GM18508 (cell line): ENCODE results near the gene RAB40B.

Experiments
- ATAC-seq: cut with Tn5 transposase; IDR thresholded peaks from one replicate; pipeline ENCODE4 v1.9.1; 2021; ENCODE audit warnings: moderate number of reproducible peaks; ENCODE audit not compliant: insufficient read depth, unreplicated experiment

Gene RAB40B

GRCh38 chr17:82674656-82675475, 23.6 kb downstream of the RAB40B start:
- no peak for ATAC-seq

- ATAC-seq = no peak
These were observed 27.6 kb downstream of the RAB40B start for GRCh38 chr17:82670661-82671450.

- no peak for ATAC-seq
These were observed 29.8 kb downstream of the RAB40B start for GRCh38 chr17:82668631-82669099.

- ATAC-seq = no peak
These were observed 30.4 kb downstream of the RAB40B start for GRCh38 chr17:82668024-82668630.

- no peak for ATAC-seq
These were observed 30.9 kb downstream of the RAB40B start for GRCh38 chr17:82667668-82668000.

- no peak for ATAC-seq
These were observed 31.4 kb downstream of the RAB40B start for GRCh38 chr17:82666931-82667667.

- no peak for ATAC-seq
These were observed 32.6 kb downstream of the RAB40B start for GRCh38 chr17:82665891-82666290.

GRCh38 chr17:82665217-82665616, 33.3 kb downstream of the RAB40B start:
- no peak for ATAC-seq

- ATAC-seq = no peak
These were observed 33.8 kb downstream of the RAB40B start for GRCh38 chr17:82664701-82665182.

- ATAC-seq = no peak
These were observed 34.3 kb downstream of the RAB40B start for GRCh38 chr17:82664276-82664575.

- no peak for ATAC-seq
These were observed 34.9 kb downstream of the RAB40B start for GRCh38 chr17:82663381-82664275.

GRCh38 chr17:82662711-82663261, 35.7 kb downstream of the RAB40B start:
- no peak for ATAC-seq

GRCh38 chr17:82661717-82662683, 36.5 kb downstream of the RAB40B start:
- ATAC-seq = no peak

- ATAC-seq = no peak
These were observed 38.6 kb downstream of the RAB40B start for GRCh38 chr17:82659886-82660285.

GRCh38 chr17:82658796-82659452, 39.6 kb downstream of the RAB40B start:
- ATAC-seq = no peak

GRCh38 chr17:82658331-82658730, 40.2 kb downstream of the RAB40B start:
- ATAC-seq = no peak

- no peak for ATAC-seq
These were observed 40.6 kb downstream of the RAB40B start for GRCh38 chr17:82657926-82658325.

GRCh38 chr17:82656266-82656665, 42.2 kb downstream of the RAB40B start:
- ATAC-seq = no peak
